HG02943 (cell line): Measurements from ENCODE around the gene RAB10.
A peak's percentile ranks its signal among the peaks of the same experiment; 100 is the strongest.

ENCODE experiments used
- ATAC-seq: cut with Tn5 transposase; IDR thresholded peaks from one replicate; pipeline ENCODE4 v1.9.1; 2021; ENCODE audit warnings: mild to moderate bottlenecking, low read depth, moderate library complexity; ENCODE audit not compliant: unreplicated experiment

Gene RAB10

GRCh38 chr2:26175466-26176278, 141.8 kb downstream of the RAB10 start:
- no peak for ATAC-seq

DNA sequence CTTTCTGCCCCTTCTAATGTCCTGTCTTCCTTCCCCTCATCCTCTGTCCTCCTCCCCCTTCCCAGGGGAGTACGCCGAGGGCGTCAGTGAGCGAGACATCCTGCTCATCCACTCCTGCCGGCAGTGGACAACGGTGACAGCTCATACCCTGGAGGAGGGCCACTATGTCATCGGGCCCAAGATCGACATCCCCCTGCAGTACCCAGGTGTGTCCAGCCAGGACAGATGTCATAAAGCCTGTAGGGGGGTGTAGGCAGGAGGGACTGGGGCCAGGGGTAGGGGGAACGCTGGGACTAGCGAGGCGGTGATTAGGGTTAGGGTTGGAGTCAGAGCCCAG, 142.4 kb downstream of the RAB10 start:
- ATAC-seq = no peak

DNA sequence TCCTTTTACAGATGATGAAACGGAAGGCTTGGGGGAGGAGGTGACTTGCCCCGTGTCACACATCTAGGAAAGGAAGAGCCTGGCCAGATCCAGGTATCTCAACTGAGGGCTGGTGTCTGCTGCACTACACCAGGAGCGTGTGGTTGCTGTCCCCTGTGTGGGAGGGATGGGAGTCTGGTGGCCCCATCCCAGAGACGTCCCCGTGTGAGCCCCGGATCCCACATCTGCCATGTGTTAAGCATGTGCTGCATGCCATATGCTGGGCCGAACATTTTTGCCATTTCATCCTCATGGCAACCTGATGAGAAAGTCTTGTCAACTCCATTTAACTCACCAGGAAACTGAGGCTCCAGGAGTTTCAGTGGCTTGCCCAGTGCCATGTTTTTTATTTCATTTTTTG, 143.2 kb downstream of the RAB10 start:
- ATAC-seq = no peak

- ATAC-seq = no peak
These were observed 144.4 kb downstream of the RAB10 start for GRCh38 chr2:26178246-26178645.

DNA sequence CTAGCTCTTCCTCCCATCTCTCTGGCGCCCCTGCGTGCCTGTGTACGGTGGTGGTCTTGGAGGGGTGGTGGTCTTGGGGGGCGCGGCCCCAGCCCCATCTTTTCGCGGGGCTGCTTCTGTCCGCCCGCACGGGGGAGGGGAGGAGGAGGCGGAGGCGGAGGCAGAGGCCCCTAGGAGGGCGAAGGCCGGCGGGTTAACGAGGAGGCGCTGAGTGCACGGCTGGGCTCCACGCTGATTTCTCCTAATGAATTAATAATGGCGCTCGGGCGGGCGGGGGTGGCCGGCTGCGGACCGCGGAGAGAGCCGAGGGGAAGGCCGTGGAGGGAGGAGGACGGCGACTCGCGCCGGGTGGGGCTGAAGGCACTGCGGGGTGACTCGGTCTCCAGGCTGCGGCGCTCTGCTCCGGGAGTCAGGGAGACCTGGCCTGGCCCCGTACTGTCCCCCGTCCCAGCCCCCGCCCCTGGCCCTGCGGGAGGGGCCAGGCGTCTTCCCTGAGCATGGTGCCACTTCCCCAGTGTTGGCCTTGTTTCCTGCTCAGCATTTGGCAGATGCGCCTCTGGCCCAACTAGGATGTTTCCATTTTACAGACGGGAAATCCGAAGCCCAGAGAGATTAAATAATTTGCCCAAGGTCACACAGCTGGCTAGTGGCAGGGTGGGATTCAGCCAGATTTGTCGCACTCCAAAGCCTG, 145.0 kb downstream of the RAB10 start:
- ATAC-seq = no peak

GRCh38 chr2:26179446-26179913, 145.6 kb downstream of the RAB10 start:
- ATAC-seq = no peak

DNA sequence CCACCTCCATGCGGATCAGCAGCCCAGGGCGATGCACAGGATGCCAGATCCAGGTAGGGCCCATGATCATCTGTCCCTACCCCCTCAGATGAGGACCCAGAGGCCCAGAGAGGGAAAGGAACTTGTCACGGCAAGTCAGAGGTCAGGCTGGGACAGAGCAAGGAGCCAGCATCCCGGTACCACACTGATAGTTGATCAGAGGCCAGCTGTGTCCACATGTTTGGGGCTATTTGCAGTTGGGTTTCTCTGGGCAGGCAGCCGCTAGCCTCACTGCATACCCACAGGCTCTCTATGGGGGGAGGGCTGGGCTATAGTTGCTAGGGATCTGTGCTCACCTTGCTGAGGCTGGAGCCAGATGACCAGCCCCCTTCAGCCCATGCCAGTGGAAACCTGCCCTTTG, 148.6 kb downstream of the RAB10 start:
- no peak for ATAC-seq

DNA sequence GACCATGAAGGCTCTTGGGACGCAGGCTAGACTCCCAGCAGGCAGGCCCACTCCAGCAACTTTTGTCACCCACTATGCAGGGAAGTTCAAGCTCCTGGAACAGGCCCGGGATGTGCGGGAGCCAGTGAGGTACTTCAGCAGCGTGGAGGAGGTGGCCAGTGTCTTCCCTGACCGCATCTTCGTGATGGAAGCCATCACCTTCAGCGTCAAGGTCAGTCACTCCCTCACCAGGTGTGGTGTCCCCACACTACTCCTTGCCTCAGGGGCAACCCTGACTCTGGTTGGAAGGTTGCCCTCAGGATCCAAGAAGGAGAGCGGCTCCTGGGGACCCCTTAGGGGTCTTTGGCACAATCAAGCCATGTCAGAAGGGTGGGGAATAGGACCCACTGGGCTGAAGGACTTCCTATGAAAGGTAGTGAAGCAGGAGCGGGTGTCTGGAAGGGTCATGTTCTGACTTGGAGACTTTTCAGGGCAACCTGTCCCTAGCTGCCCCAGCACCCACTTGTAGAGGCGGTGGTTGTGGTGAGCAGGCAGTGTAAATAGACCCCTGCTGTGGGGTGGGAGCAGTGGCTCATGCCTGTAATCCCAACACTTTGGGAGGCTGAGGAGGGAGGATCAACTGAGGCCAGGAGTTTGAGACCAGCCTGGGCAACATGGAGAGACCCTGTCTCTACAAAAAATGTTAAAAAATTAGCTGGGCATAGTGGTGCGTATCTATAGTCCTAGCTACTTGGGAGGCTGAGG, 149.2 kb downstream of the RAB10 start:
- no peak for ATAC-seq

DNA sequence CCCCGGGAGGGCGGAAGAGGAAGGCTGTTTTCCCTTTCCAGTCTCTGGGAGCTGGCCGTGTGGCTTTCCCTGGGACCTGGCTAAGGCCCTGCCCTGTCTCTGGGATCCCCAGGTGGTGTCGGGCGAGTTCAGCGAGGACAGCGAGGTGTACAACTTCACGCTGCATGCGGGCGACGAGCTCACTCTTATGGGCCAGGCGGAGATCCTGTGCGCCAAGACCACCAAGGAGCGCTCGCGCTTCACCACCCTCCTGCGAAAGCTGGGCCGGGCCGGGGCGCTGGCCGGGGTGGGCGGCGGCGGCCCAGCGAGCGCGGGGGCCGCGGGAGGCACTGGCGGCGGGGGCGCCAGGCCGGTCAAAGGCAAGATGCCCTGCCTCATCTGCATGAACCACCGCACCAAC, 150.2 kb downstream of the RAB10 start:
- ATAC-seq = no peak

- ATAC-seq = peak; percentile 62
These were observed 150.8 kb downstream of the RAB10 start for GRCh38 chr2:26184555-26185303.

DNA sequence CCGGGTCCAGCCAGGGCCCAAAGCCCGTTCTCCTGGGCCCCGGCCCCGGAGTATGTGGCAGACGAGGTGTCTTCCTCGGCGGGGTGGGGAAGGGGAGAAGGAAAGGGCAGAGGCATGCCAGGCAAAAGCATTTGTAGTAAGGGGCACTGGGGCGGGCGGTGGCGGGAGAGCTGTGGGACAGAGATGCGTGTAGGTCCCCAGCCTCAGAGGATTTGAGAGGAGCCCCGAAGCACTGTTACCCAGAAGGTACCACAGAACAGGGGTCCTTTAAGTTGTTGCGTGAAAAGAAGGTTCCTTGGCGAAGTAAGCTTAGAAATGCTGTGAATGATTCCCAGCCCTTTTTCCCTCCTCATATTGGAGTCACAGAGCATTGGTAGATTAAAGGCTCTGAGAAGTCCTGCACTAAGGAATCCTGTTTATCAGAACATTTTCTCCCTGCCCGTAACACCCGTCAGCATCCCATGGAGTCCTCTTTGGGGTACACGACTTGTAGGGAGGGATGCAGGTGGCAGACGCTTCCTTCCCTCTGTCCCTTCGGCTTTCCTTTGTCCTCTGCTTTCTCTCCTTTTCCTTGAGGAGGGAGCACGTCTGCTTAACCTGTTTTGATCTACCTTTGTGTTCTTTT, 151.5 kb downstream of the RAB10 start:
- ATAC-seq = no peak

GRCh38 chr2:26185954-26186770, 152.3 kb downstream of the RAB10 start:
- ATAC-seq = no peak
